RPMI7951 (cell line): ENCODE measurements around the gene RALGAPA2. TPM values are rescaled to one million over a fixed set of nuclear protein-coding genes. Genes with fewer than 3 reads are reported as not detected.
A peak's percentile ranks its signal among the peaks of the same experiment; 100 is the strongest.

Experiments
- DNase-seq: peaks from one replicate; pipeline ENCODE4 v3.0.0-alpha.2; 2012; ENCODE audit warnings: low read depth
- total RNA-seq: library from RNA; depleted of rRNA; stranded (reverse); fragments of >200 nt; shearing (Covaris generic); gene quantifications from 2 replicates; pipeline ENCODE4 v1.2.3, GENCODE V29; 2014

RALGAPA2 gene
- total RNA-seq, 1 experiment from 2014 or later = 7.2 TPM

GRCh38 chr20:20630551-20630950, 81.9 kb downstream of the RALGAPA2 start:
- no peak for DNase-seq

- DNase-seq = no peak
Measured at GRCh38 chr20:20629556-20630188, 82.8 kb downstream of the RALGAPA2 start.

GRCh38 chr20:20628314-20628713, 84.1 kb downstream of the RALGAPA2 start:
- no peak for DNase-seq

GRCh38 chr20:20627471-20627870, 85.0 kb downstream of the RALGAPA2 start:
- no peak for DNase-seq

- DNase-seq = no peak
Measured at GRCh38 chr20:20624914-20625313, 87.5 kb downstream of the RALGAPA2 start.

- no peak for DNase-seq
Measured at GRCh38 chr20:20621195-20621594, 91.2 kb downstream of the RALGAPA2 start.

- no peak for DNase-seq
Measured at GRCh38 chr20:20614391-20614790, 98.1 kb downstream of the RALGAPA2 start.

- DNase-seq = no peak
Measured at GRCh38 chr20:20612251-20612650, 100.2 kb downstream of the RALGAPA2 start.

GRCh38 chr20:20611167-20611566, 101.3 kb downstream of the RALGAPA2 start:
- no peak for DNase-seq

- no peak for DNase-seq
Measured at GRCh38 chr20:20609522-20609921, 102.9 kb downstream of the RALGAPA2 start.

- DNase-seq = no peak
Measured at GRCh38 chr20:20608641-20609040, 103.8 kb downstream of the RALGAPA2 start.

- DNase-seq = no peak
Measured at GRCh38 chr20:20608041-20608440, 104.4 kb downstream of the RALGAPA2 start.

- DNase-seq = no peak
Measured at GRCh38 chr20:20606881-20607280, 105.6 kb downstream of the RALGAPA2 start.

- peak; percentile 20 for DNase-seq
Measured at GRCh38 chr20:20606050-20606449, 106.4 kb downstream of the RALGAPA2 start.

- DNase-seq = no peak
Measured at GRCh38 chr20:20604907-20605306, 107.5 kb downstream of the RALGAPA2 start.

- DNase-seq = no peak
Measured at GRCh38 chr20:20604357-20604756, 108.1 kb downstream of the RALGAPA2 start.

- no peak for DNase-seq
Measured at GRCh38 chr20:20603339-20603990, 109.0 kb downstream of the RALGAPA2 start.

- DNase-seq = no peak
Measured at GRCh38 chr20:20597966-20598365, 114.5 kb downstream of the RALGAPA2 start.

- DNase-seq = peak; percentile 40
Measured at GRCh38 chr20:20594171-20594530, 118.3 kb downstream of the RALGAPA2 start.

- peak; percentile 69 for DNase-seq
Measured at GRCh38 chr20:20593447-20594170, 118.8 kb downstream of the RALGAPA2 start.

GRCh38 chr20:20585146-20585545, 127.3 kb downstream of the RALGAPA2 start:
- no peak for DNase-seq

- no peak for DNase-seq
Measured at GRCh38 chr20:20582734-20583133, 129.7 kb downstream of the RALGAPA2 start.

- no peak for DNase-seq
Measured at GRCh38 chr20:20580139-20580538, 132.3 kb downstream of the RALGAPA2 start.
